ENCODE results near the gene AMZ2. TPM values are rescaled to one million over a fixed set of nuclear protein-coding genes. Genes with fewer than 3 reads are reported as not detected.

Gene AMZ2
- total and polyA plus RNA-seq, 2 of the 8 experiments (the other 6 are each of a cell fraction or from before 2014, with no cell fraction given), result 49.5 to 71.0 TPM

DNA sequence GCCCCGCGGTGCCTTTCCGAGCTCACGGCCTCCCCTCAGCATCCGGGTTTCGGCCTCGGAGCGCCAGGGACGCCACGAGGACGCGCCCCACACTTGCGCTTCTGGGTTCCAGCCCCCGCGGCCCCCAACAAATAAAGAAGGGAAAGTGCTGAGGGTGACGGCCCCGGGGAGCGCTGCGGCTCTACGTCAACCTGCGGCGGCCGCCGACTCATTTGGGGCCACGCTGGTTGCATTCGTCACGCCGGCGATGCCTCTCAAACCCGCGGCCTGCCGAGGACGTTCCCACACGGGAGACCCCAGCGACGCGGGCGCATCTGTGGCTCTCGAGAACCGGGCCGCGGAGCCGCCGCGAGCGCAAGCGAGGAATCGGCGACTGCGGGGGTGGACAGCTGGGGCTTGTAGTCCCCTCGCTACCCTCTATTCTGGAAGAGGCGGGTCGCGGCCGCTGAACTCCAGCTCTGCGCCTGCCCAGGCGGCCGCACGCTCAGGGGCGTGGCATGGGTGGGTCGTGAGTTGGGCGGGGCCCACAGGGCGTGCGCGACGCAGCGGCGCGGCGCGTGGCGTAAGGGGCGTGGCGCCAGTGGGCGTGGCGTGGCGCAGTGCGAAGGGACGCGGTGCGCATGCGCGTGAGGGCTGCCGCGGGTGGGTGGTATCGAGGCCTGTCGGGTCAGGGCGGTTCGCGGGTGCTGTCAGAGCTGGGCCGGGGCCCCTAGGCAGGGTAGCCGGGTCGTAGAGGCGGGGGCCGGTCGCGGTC is at the start of gene AMZ2 (continued):
- TF ChIP-seq, protein P1, sequence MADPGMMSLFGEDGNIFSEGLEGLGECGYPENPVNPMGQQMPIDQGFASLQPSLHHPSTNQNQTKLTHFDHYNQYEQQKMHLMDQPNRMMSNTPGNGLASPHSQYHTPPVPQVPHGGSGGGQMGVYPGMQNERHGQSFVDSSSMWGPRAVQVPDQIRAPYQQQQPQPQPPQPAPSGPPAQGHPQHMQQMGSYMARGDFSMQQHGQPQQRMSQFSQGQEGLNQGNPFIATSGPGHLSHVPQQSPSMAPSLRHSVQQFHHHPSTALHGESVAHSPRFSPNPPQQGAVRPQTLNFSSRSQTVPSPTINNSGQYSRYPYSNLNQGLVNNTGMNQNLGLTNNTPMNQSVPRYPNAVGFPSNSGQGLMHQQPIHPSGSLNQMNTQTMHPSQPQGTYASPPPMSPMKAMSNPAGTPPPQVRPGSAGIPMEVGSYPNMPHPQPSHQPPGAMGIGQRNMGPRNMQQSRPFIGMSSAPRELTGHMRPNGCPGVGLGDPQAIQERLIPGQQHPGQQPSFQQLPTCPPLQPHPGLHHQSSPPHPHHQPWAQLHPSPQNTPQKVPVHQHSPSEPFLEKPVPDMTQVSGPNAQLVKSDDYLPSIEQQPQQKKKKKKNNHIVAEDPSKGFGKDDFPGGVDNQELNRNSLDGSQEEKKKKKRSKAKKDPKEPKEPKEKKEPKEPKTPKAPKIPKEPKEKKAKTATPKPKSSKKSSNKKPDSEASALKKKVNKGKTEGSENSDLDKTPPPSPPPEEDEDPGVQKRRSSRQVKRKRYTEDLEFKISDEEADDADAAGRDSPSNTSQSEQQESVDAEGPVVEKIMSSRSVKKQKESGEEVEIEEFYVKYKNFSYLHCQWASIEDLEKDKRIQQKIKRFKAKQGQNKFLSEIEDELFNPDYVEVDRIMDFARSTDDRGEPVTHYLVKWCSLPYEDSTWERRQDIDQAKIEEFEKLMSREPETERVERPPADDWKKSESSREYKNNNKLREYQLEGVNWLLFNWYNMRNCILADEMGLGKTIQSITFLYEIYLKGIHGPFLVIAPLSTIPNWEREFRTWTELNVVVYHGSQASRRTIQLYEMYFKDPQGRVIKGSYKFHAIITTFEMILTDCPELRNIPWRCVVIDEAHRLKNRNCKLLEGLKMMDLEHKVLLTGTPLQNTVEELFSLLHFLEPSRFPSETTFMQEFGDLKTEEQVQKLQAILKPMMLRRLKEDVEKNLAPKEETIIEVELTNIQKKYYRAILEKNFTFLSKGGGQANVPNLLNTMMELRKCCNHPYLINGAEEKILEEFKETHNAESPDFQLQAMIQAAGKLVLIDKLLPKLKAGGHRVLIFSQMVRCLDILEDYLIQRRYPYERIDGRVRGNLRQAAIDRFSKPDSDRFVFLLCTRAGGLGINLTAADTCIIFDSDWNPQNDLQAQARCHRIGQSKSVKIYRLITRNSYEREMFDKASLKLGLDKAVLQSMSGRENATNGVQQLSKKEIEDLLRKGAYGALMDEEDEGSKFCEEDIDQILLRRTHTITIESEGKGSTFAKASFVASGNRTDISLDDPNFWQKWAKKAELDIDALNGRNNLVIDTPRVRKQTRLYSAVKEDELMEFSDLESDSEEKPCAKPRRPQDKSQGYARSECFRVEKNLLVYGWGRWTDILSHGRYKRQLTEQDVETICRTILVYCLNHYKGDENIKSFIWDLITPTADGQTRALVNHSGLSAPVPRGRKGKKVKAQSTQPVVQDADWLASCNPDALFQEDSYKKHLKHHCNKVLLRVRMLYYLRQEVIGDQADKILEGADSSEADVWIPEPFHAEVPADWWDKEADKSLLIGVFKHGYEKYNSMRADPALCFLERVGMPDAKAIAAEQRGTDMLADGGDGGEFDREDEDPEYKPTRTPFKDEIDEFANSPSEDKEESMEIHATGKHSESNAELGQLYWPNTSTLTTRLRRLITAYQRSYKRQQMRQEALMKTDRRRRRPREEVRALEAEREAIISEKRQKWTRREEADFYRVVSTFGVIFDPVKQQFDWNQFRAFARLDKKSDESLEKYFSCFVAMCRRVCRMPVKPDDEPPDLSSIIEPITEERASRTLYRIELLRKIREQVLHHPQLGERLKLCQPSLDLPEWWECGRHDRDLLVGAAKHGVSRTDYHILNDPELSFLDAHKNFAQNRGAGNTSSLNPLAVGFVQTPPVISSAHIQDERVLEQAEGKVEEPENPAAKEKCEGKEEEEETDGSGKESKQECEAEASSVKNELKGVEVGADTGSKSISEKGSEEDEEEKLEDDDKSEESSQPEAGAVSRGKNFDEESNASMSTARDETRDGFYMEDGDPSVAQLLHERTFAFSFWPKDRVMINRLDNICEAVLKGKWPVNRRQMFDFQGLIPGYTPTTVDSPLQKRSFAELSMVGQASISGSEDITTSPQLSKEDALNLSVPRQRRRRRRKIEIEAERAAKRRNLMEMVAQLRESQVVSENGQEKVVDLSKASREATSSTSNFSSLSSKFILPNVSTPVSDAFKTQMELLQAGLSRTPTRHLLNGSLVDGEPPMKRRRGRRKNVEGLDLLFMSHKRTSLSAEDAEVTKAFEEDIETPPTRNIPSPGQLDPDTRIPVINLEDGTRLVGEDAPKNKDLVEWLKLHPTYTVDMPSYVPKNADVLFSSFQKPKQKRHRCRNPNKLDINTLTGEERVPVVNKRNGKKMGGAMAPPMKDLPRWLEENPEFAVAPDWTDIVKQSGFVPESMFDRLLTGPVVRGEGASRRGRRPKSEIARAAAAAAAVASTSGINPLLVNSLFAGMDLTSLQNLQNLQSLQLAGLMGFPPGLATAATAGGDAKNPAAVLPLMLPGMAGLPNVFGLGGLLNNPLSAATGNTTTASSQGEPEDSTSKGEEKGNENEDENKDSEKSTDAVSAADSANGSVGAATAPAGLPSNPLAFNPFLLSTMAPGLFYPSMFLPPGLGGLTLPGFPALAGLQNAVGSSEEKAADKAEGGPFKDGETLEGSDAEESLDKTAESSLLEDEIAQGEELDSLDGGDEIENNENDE (IDR thresholded peaks at IDR 0.05; ENCODE audit: insufficient replicate concordance, low read length), result no peak
- TF ChIP-seq SP4 (IDR thresholded peaks at IDR 0.05; ENCODE audit: low read length) (peak; percentile 82; the same call in 1 of the 2 replicates), SP2 (IDR thresholded peaks at IDR 0.05; ENCODE audit: low read length) (no peak), MAFK (IDR thresholded peaks at IDR 0.05; ENCODE audit: low read depth, low read length) (no peak), RXRA (IDR thresholded peaks at IDR 0.05; ENCODE audit: insufficient read depth, low read depth, low read length) (no peak), JUN (IDR thresholded peaks at IDR 0.05; ENCODE audit: low read depth, low read length) (no peak), ASH2L (IDR thresholded peaks at IDR 0.05; ENCODE audit: low read length) (peak; percentile 73), FOSL1 (IDR thresholded peaks at IDR 0.05; ENCODE audit: insufficient read depth, low read depth, low read length) (no peak), SIRT6 (IDR thresholded peaks at IDR 0.05; ENCODE audit: low read length) (no peak), RNF2 (IDR thresholded peaks at IDR 0.05; ENCODE audit: borderline replicate concordance, low read depth, low read length, missing control alignments, poor library complexity, severe bottlenecking) (no peak), CHD1 (IDR thresholded peaks at IDR 0.05; ENCODE audit: low read depth, low read length) (no peak)

Measured in H1 (cell line).